Non-pigmented ciliary epithelial cell (primary cell): ENCODE data around the gene IGSF21.

Source experiments
- DNase-seq: peaks from one replicate; pipeline ENCODE4 v3.0.0-alpha.2; 2010; ENCODE audit warnings: low read depth

Gene IGSF21

GRCh38 chr1:18217398-18218043 is 109.9 kb downstream of the IGSF21 start:
- DNase-seq = no peak

GRCh38 chr1:18229625-18230024 is 122.0 kb downstream of the IGSF21 start:
- DNase-seq = no peak

GRCh38 chr1:18230321-18230720 is 122.7 kb downstream of the IGSF21 start:
- no peak for DNase-seq

- no peak for DNase-seq
Observed at GRCh38 chr1:18230840-18231239, 123.2 kb downstream of the IGSF21 start.

GRCh38 chr1:18232052-18232451 is 124.5 kb downstream of the IGSF21 start:
- no peak for DNase-seq

- no peak for DNase-seq
Observed at GRCh38 chr1:18233176-18233864, 125.7 kb downstream of the IGSF21 start.

GRCh38 chr1:18234790-18235242 is 127.2 kb downstream of the IGSF21 start:
- no peak for DNase-seq

GRCh38 chr1:18237371-18237770 is 129.8 kb downstream of the IGSF21 start:
- no peak for DNase-seq

- DNase-seq = no peak
Observed at GRCh38 chr1:18238190-18238589, 130.6 kb downstream of the IGSF21 start.

- DNase-seq = no peak
Observed at GRCh38 chr1:18239671-18240070, 132.1 kb downstream of the IGSF21 start.

- DNase-seq = no peak
Observed at GRCh38 chr1:18240906-18241305, 133.3 kb downstream of the IGSF21 start.

GRCh38 chr1:18241891-18242290 is 134.3 kb downstream of the IGSF21 start:
- no peak for DNase-seq

GRCh38 chr1:18243503-18244175 is 136.0 kb downstream of the IGSF21 start:
- DNase-seq = no peak

GRCh38 chr1:18244762-18245161 is 137.2 kb downstream of the IGSF21 start:
- DNase-seq = no peak

GRCh38 chr1:18245647-18246046 is 138.0 kb downstream of the IGSF21 start:
- no peak for DNase-seq

- DNase-seq = no peak
Observed at GRCh38 chr1:18246543-18246942, 138.9 kb downstream of the IGSF21 start.

- DNase-seq = no peak
Observed at GRCh38 chr1:18247151-18247550, 139.6 kb downstream of the IGSF21 start.

GRCh38 chr1:18249631-18250030 is 142.0 kb downstream of the IGSF21 start:
- no peak for DNase-seq

- DNase-seq = no peak
Observed at GRCh38 chr1:18253093-18253492, 145.5 kb downstream of the IGSF21 start.

GRCh38 chr1:18256282-18257235 is 149.0 kb downstream of the IGSF21 start:
- DNase-seq = no peak

GRCh38 chr1:18257778-18258177 is 150.2 kb downstream of the IGSF21 start:
- no peak for DNase-seq

- no peak for DNase-seq
Observed at GRCh38 chr1:18261891-18262290, 154.3 kb downstream of the IGSF21 start.
